Germinal center (tissue), 1 donor: ENCODE data around the gene DCST1.

Experiments
- DNase-seq: peaks from one replicate; pipeline ENCODE4 v3.0.0; 2012; ENCODE audit warnings: mixed read lengths, low spot score

Gene DCST1

DNA sequence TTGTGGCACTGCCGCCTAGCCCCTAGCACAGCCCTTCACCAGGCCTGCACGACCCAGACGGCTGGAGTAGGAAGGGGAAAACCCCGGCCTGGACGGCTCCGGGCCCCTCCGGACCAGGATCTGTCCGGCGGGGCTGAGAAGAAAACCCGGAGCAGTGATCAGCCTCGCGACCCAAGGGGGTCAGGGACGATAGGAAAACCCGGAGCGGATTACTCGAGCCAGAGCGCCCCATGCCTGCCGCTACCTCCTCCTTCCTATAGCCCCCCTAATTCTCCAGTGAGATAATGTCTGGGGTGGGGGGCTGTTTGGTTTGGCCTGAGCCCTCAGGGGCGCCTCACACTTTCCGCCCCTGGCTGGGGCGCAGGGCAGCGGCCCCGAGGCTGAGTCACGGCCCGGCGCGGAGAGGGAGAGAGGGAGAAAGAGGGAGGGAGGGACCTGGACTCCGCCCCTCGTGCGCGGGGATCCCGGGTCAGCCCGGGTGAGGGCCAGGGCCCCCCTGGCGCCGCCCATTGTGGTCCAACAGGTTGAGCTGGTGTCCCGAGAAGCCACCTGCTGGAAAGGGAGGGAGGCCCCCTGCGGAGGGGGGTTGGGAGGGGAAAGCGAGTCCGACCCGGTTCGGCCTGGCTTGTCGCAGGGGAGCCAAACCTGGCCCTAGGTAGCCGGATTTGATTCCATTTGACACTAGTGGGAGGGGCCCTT, 32.7 kb upstream of the DCST1 start:
- peak; percentile 88 for DNase-seq

DNA sequence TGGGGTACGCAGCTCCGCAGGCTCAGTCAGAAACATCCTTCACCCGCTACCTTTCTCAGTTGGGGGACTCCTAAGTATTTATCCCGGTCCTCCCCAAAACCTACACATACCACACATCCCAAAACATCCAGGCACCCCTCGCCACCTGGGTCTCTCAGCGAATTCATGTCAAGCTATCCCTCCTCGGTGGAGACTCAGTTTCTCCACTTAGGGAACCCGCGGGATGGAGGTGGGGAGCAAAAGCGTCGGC, 32.3 kb upstream of the DCST1 start:
- no peak for DNase-seq

DNA sequence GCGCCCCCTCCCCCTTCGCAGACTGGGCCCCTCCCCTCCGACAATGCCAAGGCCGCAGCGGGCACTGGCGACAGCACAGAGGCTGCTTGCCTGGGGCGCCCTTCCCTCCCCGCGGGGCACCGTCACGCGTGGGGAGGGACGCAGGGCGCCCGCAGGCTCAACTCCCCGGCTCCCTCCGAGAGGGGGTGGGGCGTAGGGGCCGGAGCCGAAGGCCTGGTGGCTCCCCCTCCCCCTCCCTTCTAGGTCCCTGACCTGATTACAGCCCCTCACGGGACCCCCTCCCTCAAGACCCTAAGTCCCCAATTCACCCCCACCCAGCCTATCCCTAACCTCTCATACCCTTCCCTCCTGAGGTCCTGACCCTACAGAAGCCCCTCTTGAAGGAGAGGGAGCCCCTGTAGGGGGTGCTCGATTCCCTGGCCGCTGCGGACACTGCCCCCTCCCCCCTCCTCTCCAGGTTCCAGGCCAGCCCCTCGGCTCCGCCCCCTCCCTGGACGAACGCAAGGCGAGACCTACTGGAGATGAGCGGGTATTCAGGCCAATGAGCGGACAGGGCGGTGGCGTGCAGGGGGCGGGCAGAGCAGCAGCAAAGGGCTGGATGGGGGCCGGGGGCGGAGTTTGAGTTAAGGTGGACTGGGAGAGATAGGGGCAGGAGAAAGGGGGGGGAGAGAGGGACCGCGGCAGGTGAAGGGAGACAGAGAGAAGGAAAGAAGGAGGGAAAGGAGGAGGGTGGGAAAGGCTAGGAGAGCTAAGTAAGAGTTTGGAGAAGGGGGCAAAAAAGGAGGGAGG, 31.8 kb upstream of the DCST1 start:
- peak; percentile 98 for DNase-seq

DNA sequence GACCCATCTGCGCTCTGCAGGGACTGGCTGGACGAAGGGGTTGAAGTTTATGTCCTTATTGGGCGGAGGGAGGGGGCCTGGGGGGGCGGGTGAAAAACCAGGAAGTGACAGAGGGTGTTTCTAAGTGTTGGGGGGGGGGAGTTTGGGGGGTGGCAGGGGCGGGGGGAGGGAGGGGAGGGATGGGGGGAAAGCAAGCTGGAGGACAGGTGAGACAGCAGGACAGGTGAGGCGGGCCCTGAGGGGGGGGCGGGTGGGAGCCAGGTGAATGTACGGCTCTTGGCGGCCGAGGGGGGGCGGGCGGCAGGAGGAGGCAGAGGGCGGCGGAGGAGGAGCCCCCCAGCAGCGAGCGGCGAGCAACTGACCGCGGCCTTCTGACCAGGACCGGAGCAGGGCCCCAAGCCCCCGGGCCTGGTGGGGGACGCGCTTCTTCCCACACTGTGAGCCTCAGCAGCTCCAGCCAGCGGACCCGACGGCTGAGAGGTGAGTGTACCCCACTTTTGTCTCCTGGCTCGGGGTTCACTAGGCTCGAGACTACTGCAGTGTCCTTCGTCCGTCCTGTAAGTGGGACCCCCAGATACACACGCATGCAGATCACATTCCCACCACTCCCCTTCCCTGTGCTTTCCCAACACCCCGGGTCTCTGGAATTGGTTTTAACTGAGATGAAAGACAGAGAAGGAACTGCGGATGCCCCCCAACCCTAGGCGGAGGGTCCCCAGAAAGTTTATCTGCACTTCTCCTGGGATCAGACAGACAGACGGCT, 31.0 kb upstream of the DCST1 start, which contains the start of gene ZBTB7B:
Gene ZBTB7B (plus strand): TSS at position 339 of the 763 bp plus-strand sequence. CDS start 11,859 bp downstream, outside the sequence.
- DNase-seq: peak; percentile 52

DNA sequence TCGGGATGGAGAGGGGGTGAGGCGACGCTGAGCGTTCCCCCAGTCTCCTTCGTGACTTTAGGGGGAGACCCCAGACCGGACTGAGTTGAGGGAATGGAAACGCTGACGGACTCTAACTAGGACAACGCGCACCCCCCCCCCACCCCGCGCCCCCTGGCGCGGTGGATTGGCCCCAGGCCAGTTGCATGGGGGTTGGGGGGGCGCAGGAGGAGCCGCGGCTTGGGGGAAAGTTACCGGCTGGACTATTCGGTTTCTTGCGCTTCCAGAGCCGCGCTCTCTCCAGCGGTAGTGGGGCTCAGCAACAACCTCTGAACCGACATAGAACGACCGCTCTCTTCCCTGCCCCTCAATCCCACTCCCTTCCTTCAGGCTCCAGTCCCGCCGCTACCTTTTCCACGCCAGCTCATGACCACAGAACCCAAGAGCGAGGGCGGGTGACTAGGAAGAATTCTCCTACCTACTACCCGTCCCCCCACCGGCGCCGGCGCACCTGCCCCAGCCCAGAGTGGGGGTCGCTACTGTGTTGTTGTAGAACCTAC, 30.3 kb upstream of the DCST1 start:
- DNase-seq: no peak

DNA sequence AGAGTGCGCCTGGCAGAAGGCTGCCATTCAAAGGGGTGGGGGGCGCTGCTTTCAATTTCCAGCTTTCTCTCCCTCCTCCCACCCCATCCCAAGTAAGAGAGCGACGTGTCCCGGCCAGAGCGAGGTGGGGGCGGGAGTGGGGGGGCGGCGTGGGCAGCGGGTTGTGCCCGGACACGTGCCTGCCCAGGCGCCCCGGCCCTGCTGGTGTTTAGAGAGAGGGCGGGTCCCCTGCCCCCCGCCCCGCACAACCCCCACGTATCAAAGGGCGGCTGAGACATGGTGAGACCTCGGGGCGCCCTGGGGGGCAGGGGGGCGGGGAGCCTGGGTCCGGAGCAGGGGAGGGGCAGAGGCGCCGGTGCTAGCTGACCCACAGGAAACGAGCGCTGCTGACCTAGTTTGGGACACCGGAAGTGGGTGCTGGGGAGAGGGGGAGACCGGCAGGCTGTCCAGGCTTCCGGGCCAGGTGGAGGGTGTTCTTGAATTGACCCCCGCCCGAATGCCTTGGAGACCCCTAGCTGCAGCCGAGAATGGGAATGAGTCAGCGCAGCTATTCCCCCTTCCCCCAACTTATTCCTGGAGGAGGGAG, 29.8 kb upstream of the DCST1 start:
- no peak for DNase-seq

DNA sequence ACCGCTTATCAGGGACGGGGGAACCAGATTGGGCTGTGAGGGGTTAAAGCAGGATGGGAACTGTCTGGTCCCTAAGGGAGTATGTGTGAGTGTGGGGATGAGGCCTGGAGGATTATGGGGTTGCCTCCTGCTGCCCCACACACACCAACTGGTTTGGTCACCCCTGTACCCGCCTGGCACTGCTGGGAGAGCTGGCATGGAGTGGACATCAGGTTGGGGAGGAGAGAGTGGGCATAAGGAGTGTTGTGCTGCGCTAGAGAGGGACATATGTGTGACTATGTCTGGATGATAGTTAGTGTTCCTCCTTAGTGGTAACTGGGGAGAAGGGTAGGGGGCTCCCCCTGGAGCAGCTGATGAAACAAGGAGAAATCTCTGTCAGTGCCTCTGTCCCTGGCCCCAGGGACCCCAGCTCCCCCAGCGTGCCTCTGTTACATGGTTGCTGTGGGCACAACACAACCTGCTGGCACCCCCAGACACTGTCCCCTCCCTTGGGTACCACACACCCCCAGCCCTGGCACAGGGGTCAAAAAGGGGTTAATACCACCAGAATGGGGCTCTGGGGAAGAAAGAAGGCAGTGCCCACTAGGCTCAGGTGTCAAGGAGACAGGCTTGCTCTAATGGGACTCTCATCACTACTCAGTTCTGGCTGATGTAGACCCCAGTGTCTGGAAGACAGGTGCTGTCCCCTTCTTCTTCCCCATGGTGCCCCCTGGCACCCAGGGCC, 29.1 kb upstream of the DCST1 start:
- DNase-seq: no peak

DNA sequence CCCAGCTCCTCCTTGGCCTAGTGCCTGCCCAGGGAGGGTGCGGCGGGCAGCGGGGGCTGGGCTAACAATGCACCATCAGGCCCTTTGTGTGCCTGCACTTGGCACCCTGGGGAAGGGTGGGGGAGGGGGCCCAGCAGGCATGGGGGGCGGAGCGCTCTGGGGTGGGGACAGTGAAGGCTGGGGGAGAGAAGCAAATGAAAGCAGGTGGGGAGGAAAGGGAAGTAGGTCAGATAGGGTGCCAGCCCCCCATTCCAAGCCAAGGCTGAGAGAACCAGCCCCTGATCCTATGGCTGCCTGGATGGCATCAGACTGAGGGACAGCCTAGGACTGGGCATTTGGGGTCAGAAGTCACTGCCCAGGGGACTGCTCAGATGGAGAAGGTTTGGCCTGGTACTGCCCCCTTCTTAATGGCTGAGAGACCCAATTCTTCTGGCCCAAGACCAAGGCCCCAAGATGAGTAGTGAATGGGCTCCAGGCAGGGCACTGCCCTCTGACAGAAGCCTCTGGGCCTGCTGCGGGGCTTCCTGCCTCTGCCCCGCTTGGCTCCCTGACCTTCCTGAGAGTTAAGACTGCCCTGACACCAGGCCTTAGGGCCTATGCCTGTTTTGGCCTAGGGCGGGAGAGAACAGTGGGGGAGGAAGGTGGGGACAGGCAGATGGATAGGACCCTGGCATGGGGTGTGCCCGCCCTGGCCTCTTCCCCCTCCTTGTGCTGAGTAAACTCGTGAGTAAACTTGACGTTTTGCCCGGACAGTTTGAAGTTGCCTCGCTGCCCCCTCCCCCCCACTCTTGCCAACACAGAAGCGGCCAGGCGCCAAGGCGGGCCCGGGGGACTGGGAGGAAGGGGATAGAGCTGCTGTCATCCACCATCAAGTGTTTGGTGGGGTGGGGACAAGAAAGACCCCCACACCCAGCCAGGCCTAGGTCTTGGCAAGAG, 28.3 kb upstream of the DCST1 start:
- DNase-seq: peak; percentile 73

DNA sequence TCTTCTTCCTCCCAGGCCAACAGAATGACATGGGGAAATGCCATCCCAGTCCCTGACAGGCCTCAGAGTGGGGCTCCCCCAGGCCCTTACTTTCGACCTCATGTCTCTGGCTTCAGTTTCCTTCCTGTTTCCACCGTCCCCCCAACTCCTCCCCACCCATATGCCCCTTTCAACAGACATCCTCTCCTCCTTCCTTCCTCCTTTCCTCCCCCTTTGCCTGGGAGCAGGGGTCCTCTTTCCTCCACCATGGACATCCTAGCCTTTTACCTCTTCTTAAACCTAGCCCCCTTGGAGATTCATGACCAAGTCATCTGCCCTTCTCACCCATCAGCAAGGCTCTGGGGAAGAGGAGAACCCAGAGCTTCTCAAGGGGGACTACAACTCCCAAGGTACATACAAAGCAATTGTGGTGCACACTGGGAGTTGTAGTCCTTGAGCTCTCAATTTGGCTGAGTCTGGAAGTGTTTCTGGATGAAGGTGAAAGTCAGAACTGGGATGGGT, 27.0 kb upstream of the DCST1 start:
- DNase-seq: peak; percentile 49

DNA sequence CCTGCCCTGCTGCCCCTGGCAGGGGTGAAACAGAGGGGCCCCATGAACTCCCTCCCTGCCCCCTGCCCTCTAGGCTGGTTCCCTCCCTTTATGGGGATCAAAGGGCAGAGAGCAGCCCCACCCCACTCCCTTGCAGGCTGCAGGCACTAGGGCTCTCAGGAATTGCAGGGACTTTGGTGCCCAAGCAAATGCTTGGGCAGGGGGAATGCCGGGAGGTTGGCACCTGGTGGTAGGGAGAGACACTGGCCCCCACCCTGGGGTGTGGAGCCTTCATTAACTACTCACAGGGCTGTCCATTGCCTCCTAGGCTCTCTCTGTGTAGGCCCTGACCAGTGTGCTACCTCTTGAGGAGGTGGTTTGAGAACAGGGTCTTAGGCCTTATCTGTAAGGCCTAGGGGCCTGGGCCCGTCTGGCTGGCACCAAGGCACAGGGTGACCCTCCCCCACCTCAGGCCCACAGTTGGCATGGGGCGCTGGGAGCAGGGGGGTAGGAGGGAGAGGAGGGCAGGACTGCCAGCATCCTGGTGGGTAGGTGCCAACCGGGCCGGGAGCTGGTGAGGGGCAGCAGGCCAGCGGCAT, 26.3 kb upstream of the DCST1 start:
- DNase-seq: no peak

DNA sequence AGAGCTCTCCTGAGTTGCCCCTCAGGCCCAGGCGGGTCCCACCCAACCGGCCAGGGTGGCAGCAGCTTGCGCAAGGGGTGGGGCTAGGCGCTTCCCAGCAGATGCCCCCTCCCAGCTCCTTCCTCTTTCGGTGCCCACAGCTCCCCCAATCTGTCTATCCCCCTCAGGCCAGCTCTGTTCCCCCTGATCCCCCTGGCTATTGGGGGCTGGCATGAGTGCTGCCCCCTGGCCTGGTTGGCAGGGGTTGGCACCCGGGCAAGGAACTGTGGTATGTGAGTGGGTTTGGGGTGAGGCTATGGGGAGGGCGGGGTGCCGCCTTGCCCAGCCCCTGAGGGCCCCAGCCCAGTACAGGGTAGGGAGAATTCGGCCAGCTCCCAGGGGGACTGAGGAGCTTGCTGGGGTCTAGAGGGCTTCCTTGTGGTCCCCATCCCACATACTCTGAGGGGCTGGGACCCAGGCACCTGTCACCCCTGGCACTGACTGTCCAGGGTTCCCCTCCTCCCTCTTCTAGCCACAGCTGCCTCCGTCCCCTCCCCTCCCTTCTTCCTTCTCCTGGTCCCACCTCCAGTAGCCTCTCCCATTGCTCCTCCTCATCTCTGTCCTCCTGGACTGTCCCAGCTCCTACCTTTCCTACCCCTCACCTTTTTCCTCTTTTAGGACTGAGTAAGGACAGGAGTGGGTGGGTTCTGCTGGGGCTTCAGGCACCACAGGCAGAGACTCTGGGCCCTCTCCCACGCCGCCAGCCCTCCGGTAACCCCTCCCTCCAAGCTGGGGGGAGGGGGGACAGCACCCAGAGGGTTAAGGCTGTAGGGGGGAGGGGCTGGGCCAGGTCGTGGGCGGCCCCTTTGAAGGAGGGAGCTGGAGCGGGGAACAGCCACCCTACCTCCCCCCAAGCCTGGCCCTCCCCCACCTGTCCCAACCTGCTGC, 25.3 kb upstream of the DCST1 start:
- no peak for DNase-seq

DNA sequence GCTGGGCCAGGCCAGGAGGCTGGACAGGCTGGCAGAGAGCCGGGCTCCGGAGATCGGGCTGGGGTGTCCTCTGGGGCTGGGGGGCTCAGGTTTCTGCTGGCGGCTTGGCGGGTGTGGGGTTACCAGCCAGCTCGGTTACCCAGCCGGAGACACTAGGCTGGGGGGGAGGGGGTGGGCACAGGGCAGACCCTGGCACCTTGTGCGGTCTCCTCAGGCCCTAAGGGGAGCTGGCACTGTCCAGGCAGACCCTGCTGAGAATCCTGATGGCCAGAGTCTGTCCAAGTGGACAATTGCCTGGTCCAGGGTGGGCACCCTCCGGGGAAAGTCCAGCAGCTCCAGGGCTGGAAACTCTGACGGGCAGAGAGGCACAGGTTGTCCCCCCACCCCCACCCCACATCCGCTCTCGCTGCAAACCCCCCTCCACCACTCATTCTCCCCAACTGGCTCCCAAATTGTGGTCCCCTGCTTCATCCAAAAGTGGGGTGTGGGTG, 24.4 kb upstream of the DCST1 start:
- no peak for DNase-seq

DNA sequence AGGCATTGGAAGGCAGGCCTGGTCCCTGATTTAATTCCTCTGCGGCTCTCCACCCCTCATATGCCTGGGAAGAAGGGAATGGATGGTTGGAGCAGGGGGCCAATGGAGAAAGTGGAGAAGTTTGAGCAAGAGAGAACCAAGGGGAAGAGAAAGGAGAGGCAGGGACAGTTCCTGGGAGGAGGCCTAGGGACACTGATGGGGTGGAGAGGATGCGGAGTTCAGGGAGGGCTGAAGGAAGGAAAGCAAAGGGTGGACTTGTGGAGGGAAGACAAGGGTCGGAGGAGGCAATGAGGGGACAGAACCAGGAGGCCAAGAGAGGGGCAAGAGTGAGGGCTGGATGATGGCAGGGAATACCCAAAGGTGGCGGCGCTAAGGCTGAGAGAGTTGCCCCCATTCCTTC, 23.9 kb upstream of the DCST1 start:
- no peak for DNase-seq

DNA sequence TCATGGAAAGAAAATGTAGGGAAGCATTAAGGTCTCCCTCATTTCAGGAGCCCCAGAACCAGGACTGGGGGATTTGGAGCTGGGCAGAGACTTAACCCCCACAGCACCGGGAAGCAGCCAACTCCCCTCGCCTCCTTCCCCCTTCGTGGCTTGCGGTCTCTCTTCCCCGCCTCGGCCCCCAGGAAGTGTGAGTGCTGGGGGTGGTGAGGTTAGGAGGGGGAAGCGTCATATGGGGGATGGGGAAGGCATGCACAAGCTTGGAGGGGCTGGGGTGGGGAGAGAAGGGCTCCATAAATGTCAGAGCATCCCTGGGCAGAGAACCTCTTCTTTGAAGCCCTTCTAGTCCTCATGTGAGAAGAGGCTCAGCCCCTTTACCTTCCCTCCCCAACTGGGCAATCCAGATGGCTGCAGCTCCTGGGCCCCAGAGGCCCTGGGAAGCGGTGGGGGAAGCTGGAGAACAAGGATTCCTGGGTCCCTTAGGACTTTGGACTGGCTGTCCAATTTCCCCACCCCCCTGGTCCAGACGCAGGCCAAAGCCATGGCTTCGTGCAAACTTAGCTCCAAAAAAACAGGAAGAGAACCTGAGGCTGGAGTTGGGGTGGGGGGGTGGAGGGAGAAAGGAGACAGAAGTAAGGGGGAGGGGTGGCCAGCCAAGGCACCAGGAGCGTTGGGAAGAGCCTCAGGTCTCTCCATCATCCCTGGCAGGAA, 23.3 kb upstream of the DCST1 start:
- DNase-seq: no peak

DNA sequence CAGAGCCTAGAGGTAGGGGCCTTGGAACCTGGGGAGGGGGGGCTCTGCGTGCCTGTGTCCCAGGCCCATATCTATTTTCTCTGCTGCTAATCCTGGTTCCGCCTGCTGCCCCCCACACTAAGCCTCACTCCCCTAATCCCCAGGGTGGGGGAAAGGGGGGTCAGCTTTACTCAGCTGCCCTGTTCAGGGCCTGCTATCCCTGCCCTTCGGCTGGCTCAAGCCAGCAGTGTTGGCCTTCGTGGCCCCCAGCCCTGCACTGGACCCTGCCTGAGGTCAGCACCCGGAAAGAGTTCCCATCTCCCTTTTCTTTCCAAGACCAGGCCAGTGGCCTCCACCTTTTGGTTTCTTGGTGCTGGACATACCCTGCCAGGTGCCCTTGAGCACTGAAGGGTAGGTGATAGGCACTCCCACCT, 22.6 kb upstream of the DCST1 start:
- DNase-seq: no peak

DNA sequence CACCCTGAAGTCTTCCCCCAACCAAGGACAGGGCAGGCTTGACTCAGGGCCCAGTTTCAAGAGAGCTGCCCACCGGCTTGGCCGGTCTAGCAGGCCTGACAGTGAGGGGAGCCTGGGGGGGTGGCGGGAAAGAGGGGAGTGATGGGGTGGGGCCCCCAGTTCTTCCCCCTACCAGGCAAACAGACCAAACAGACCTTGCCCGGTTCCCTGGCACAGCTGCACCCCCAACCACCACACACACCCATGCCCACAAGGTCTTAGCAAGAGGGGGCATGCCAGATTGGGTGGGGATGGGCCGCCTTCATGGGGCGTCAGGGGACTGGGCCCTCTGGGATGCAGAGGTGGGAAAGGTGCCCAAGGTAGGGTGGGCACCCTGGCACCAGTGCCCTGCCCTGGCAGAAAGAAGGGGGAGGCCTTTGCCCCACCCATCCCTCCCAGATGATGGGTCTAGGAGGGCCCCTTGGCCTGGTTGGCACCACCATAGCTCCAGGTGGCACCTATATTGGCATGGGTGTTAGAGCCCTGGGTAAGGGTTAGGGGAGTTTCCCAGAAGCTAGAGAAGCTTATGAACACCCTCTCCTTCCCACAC, 22.1 kb upstream of the DCST1 start:
- DNase-seq: no peak

DNA sequence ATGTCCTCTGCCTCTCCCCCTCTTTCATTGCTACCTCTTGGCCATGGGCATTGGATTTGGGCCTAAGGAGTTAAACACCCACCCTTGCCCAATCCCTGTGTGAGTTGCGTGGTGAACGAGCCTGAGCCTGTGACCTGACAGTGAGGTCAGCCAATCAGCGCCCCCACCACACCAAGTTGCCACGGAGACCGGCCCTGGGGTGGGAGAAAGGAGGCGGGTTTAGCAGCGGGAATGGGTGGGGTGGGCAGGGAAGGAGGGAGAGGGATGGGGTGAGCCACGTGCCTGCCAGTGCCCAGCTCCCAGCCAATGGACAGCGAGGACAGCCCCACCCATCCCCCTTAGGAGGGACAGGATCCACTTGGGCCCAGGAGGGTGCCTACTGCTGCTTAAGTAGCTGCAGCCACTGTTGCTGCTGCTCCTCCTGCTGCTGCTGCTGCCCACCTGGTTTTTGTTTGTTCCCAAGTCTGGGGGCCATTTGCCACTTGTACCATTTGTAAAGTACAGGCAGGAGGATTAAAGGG, 21.5 kb upstream of the DCST1 start:
- no peak for DNase-seq
